MM.1S (cell line): ENCODE data around the gene PNMT.

ENCODE experiments used
- DNase-seq: peaks from one replicate; pipeline ENCODE4 v3.0.0-alpha.2; 2015
- H2AFZ ChIP-seq: fragments of 300-600 bp; sonication (generic); 2 replicates; pipeline ENCODE4 v1.6.0; 2016; ENCODE audit warnings: antibody characterized with exemption, low read length
- H3F3A ChIP-seq: fragments of 300-600 bp; sonication (generic); 2 replicates; pipeline ENCODE4 v1.6.1; 2016; ENCODE audit warnings: mild to moderate bottlenecking, antibody characterized with exemption, low read length, moderate library complexity, mixed read lengths; ENCODE audit not compliant: insufficient read depth
- H3K27ac ChIP-seq: fragments of 300-600 bp; sonication (generic); 2 replicates; pipeline ENCODE4 v1.5.1; 2016; ENCODE audit warnings: mild to moderate bottlenecking, low read length
- H3K27me3 ChIP-seq: fragments of 300-600 bp; sonication (generic); replicated peaks from 2 replicates; pipeline ENCODE4 v1.6.0; 2016; ENCODE audit warnings: low read length; ENCODE audit not compliant: insufficient read depth
- H3K36me3 ChIP-seq: fragments of 300-600 bp; sonication (generic); replicated peaks from 2 replicates; pipeline ENCODE4 v1.6.1; 2016; ENCODE audit warnings: mild to moderate bottlenecking, low read length, mixed read lengths; ENCODE audit not compliant: insufficient read depth
- H3K4me1 ChIP-seq: fragments of 300-600 bp; sonication (generic); 2 replicates; pipeline ENCODE4 v1.6.1; 2016; ENCODE audit warnings: low read length, mixed read lengths
- H3K4me2 ChIP-seq: fragments of 300-600 bp; sonication (generic); 2 replicates; pipeline ENCODE4 v1.6.0; 2016; ENCODE audit warnings: low read depth, low read length
- H3K4me3 ChIP-seq: fragments of 300-600 bp; sonication (generic); 2 replicates; pipeline ENCODE4 v1.5.1; 2016; ENCODE audit warnings: low read length, mixed read lengths
- H3K79me2 ChIP-seq: fragments of 300-600 bp; sonication (generic); 2 replicates; pipeline ENCODE4 v1.6.1; 2016; ENCODE audit warnings: mixed run types, low read length, mixed read lengths
- H3K9ac ChIP-seq: fragments of 300-600 bp; sonication (generic); 2 replicates; pipeline ENCODE4 v1.6.1; 2016; ENCODE audit warnings: low read length, mixed read lengths
- H3K9me2 ChIP-seq: fragments of 300-600 bp; sonication (generic); replicated peaks from 2 replicates; pipeline ENCODE4 v1.6.1; 2016; ENCODE audit warnings: mild to moderate bottlenecking, low read length, mixed read lengths; ENCODE audit not compliant: insufficient read depth
- H3K9me3 ChIP-seq: fragments of 300-600 bp; sonication (generic); replicated peaks from 2 replicates; pipeline ENCODE4 v1.6.1; 2016; ENCODE audit warnings: mild to moderate bottlenecking, low read length, mixed read lengths; ENCODE audit not compliant: insufficient read depth
- H4K20me1 ChIP-seq: fragments of 300-600 bp; sonication (generic); 2 replicates; pipeline ENCODE4 v1.6.1; 2016; ENCODE audit warnings: mild to moderate bottlenecking, low read length, moderate library complexity, mixed read lengths; ENCODE audit not compliant: insufficient read depth
- EZH2 ChIP-seq: fragments of 300-600 bp; sonication (generic); optimal IDR thresholded peaks from 2 replicates; pipeline ENCODE3; 2017; ENCODE audit warnings: low read depth, mild to moderate bottlenecking, antibody characterized with exemption, low read length, mixed read lengths
- EZH2phosphoT487 ChIP-seq: fragments of 300-600 bp; sonication (generic); IDR thresholded peaks from 2 replicates; pipeline ENCODE4 v1.6.1; 2018; ENCODE audit warnings: antibody characterized with exemption, low read length
- TF ChIP-seq, protein P1 (sequence below): fragments of 300-600 bp; sonication (generic); IDR thresholded peaks from 2 replicates; pipeline ENCODE4 v1.5.1; 2016; ENCODE audit warnings: antibody characterized with exemption, low read length, mixed read lengths

The PNMT gene

DNA sequence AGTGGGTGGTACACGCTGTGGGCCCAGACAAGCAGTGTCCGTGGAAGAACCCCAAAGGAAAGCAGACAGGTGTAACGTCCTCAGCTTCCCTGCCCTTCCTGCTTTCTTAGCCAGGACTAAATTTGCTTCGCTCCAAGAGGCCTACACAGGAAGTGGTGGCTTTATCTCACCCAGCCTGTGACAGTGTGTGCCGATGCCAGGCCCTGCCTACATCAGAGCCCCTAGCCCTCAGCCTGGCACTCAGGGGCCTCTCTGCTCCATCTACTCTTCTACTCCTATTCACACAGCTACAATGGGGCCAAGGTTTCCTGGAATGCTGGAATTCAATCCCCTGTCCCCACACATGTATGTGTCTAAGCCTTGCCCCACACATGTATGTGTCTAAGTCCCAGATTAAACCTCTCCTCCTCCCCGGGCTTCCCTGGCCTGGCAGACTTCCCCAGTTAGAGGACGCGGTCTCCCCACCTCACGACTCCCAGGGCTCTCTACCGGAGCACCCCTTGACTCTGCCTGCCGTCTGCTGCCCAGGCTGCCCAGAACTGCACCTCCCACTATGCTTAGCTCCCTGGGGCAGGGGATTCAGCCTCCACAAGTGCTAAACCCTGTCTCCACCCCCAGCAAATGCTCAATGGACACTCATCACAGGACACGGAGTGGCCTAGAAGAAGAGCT lies 11.4 kb downstream of the PNMT start:
- H3K4me2 ChIP-seq: no peak overlapping the region
- H3K36me3 ChIP-seq: no peaks in the 10 kb centered on the region
- no peaks in the 10 kb centered on the region for H3K79me2 ChIP-seq
- no peaks in the 10 kb centered on the region for H3K9me2 ChIP-seq
- no peaks in the 10 kb centered on the region for H3K27me3 ChIP-seq
- H3K4me3 ChIP-seq: no peak overlapping the region
- no peak overlapping the region for H3K9ac ChIP-seq
- H3K9me3 ChIP-seq: no peaks in the 10 kb centered on the region
- no peaks in the 10 kb centered on the region for H3K4me1 ChIP-seq
- no peaks in the 10 kb centered on the region for H3F3A ChIP-seq
- DNase-seq: no peak
- H2AFZ ChIP-seq: no peak overlapping the region
- no peaks in the 10 kb centered on the region for H4K20me1 ChIP-seq
- TF ChIP-seq, protein P1, sequence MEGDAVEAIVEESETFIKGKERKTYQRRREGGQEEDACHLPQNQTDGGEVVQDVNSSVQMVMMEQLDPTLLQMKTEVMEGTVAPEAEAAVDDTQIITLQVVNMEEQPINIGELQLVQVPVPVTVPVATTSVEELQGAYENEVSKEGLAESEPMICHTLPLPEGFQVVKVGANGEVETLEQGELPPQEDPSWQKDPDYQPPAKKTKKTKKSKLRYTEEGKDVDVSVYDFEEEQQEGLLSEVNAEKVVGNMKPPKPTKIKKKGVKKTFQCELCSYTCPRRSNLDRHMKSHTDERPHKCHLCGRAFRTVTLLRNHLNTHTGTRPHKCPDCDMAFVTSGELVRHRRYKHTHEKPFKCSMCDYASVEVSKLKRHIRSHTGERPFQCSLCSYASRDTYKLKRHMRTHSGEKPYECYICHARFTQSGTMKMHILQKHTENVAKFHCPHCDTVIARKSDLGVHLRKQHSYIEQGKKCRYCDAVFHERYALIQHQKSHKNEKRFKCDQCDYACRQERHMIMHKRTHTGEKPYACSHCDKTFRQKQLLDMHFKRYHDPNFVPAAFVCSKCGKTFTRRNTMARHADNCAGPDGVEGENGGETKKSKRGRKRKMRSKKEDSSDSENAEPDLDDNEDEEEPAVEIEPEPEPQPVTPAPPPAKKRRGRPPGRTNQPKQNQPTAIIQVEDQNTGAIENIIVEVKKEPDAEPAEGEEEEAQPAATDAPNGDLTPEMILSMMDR: no peak
- TF ChIP-seq EZH2: no peak
- TF ChIP-seq EZH2phosphoT487: no peak
- H3K27ac ChIP-seq: no peak overlapping the region

DNA sequence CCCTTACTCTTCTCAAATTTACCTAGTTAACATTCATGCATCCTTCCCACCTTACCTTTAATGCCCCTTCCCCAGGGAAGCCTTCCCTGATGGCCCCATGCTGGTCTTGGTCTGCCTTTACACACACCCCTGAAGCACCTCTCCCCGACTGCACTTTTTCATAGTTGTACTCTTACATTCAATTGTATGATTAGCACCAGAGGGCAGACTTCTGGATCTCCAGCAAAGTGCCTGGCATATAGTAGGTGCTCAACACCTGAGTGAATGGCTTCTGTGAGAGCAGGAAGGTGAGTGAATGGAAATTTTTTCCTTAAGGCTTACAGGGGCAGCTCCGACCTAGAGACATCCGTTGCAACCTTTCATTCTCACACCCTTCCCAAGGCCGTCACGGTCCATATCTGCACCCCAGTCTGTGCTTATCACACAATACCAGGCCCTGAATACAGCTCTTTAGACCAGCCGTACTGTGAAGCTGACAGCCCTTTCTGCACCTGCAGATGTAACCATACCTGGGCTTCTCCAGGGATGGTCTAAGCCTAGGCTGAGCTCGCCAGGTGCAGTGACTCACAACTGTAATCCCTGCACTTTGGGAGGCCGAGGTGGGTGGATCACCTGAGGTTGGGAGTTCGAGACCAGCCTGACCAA lies 15.2 kb downstream of the PNMT start:
- H3K27ac ChIP-seq: no peak overlapping the region
- H3K4me3 ChIP-seq: no peak overlapping the region
- no peaks in the 10 kb centered on the region for H3K27me3 ChIP-seq
- no peaks in the 10 kb centered on the region for H3K9me3 ChIP-seq
- no peak overlapping the region for H3K9ac ChIP-seq
- TF ChIP-seq, protein P1: no peak
- no peak overlapping the region for H2AFZ ChIP-seq
- H3K9me2 ChIP-seq: no peaks in the 10 kb centered on the region
- H3K4me2 ChIP-seq: no peak overlapping the region
- no peaks in the 10 kb centered on the region for H4K20me1 ChIP-seq
- no peaks in the 10 kb centered on the region for H3K36me3 ChIP-seq
- H3F3A ChIP-seq: peaks cover 16% of the 10 kb centered on the region
- peaks cover 5% of the 10 kb centered on the region; the same call in 1 of the 2 replicates for H3K4me1 ChIP-seq
- H3K79me2 ChIP-seq: no peaks in the 10 kb centered on the region
- no peak for DNase-seq

DNA sequence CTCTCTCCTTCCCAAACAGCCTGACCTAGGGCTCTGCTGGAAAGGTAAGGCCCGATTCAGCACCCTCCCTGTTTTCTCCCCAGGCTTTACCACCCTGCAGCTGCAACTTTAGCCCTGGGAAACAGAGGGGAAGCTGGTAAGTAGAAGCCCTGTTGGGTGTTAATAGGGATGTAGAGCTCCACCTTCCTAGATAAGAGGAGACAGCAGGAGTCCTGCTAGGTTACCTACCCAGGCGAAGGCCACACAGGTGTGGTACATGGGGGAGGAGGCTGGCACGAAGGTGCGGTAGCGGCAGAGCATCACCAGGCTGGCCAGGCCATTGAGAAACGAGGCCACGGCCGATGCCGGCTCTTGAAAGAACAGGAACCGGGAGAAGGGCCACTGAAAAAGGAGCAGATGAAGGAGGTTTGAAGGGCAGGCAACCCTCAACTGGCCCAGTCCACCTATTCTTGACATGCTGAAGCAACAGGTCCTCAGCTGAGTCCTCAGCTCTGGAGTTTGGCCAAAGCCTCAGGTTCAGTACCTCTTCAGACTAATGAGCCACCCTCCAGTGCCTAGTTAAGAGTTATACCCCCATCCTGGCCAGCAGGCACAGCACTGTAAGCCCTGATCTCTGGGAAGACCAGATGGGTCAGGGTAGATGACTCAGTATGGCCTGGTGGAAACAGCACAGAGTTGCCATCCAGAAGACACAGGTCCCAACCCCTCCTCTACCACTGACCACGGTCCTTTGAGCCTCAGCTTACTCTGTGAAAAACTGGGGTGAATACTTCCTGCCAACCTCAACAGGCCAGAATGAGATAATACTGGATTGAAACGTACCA lies 16.3 kb downstream of the PNMT start:
- Histone ChIP-seq H3K79me2 (no peaks in the 10 kb centered on the region), H3K4me1 (peaks cover 11% of the 10 kb centered on the region; the same call in 1 of the 2 replicates), H4K20me1 (no peaks in the 10 kb centered on the region), H3K9ac (no peak overlapping the region), H3K4me2 (no peak overlapping the region), H3K27me3 (no peaks in the 10 kb centered on the region), H3K9me2 (no peaks in the 10 kb centered on the region), H3K36me3 (no peaks in the 10 kb centered on the region), H3F3A (peaks cover 19% of the 10 kb centered on the region), H3K9me3 (no peaks in the 10 kb centered on the region), H2AFZ (no peak overlapping the region), H3K27ac (no peak overlapping the region), H3K4me3 (no peak overlapping the region)
- no peak for TF ChIP-seq EZH2
- no peak for TF ChIP-seq EZH2phosphoT487
- TF ChIP-seq, protein P1: no peak
- no peak for DNase-seq
